KG1 (cell line): ENCODE measurements around the gene TMEM138.

Source experiments
- DNase-seq: peaks from one replicate; lab custom pipeline; 2025; lab: John Stamatoyannopoulos, UW

Gene TMEM138

DNA sequence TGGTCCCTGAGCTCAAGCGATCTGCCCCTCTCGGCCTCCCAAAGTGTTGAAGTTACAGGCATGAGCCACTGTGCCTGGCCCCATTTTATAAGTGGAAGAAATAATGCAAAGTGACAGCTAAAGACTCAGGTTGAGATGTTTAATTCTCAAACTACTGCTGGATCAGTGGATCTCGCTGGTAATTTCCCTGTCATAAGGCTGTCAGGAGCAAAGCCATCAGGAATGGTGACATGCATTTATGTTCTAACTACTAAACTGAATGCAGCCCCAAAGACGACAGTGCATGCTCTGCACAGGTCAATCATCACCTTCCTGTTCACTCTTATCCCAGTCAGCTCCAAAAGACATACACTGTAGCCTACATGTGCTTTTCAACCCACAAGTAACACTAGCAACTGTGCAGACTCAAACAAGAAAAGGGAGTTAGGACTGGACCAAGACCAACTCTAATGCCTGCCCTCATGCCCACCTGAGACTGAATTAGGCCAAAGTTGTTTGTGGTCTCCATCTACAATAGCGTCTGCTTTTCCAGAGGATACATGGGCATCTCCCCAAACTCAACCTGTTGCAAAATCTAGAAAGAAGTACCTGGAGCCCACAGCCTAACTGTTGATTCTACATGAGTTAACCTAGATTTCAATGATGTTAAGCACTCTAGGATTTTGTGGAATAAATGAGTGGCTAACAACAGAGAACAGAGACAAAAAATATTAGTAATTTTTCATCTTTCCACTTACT lies 45.0 kb downstream of the TMEM138 start:
- DNase-seq = no peak

DNA sequence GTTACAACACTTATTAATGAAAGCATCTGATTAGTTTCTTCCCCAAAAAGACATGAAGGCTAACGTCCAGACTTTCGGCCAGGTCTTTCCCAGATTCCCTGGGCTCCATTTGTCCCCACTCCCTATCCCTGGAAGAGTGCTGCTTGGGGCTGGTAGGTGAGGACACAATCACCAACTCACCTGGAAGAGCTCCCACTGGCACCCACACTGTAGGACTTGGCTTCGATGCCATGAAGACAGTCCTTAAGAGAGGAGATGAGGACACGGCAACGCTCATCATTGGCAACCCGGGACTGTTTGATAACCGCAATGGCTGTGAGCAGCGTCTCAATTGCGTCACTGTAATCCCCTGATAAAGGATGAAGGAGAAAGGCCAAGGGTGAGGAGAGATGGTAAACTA lies 49.4 kb downstream of the TMEM138 start:
- DNase-seq = no peak

DNA sequence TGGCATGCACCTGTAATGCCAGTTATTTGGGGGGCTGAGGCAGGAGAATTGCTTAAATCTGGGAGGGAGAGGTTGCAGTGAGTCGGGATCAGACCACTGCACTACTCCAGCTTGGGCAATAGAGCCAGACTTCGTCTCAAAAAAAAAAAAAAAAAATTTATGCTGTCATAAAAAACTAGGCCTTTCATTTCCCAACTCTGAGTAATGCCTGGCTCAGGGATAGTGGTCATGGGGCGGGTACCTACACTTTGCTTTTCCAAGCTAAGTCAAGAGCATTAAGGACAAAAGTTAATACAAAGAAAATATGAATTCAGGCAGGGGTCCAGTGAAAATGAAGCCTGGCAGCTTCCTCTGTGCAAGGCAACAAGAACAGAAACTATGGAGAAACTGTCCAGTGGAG lies 51.3 kb downstream of the TMEM138 start:
- DNase-seq = no peak

GRCh38 chr11:61414547-61414946 lies 52.4 kb downstream of the TMEM138 start:
- DNase-seq = no peak

- DNase-seq = no peak
These were observed 53.2 kb downstream of the TMEM138 start for GRCh38 chr11:61415381-61415780.

- no peak for DNase-seq
These were observed 54.8 kb downstream of the TMEM138 start for GRCh38 chr11:61416941-61417340.

GRCh38 chr11:61417670-61418069 lies 55.5 kb downstream of the TMEM138 start:
- DNase-seq = no peak

GRCh38 chr11:61418136-61418535 lies 56.0 kb downstream of the TMEM138 start:
- no peak for DNase-seq
